ENCODE results near the gene ITPR3.

The ITPR3 gene

GRCh38 chr6:33700391-33701050 lies 79.4 kb downstream of the ITPR3 start:
- peak; percentile 79 for DNase-seq (ENCODE audit: low spot score)

GRCh38 chr6:33702345-33702977 lies 81.3 kb downstream of the ITPR3 start:
- peak; percentile 80 for DNase-seq (ENCODE audit: low spot score)

GRCh38 chr6:33704215-33705066 lies 83.3 kb downstream of the ITPR3 start:
- no peak for DNase-seq (ENCODE audit: low spot score)

- no peak for DNase-seq (ENCODE audit: low spot score)
Observed at GRCh38 chr6:33705268-33705885, 84.3 kb downstream of the ITPR3 start.

GRCh38 chr6:33705955-33706725 lies 85.0 kb downstream of the ITPR3 start:
- no peak for DNase-seq (ENCODE audit: low spot score)

GRCh38 chr6:33707771-33708170 lies 86.6 kb downstream of the ITPR3 start:
- no peak for DNase-seq (ENCODE audit: low spot score)

- DNase-seq (ENCODE audit: low spot score), result no peak
Observed at GRCh38 chr6:33708516-33709204, 87.5 kb downstream of the ITPR3 start.

GRCh38 chr6:33709605-33710295 lies 88.6 kb downstream of the ITPR3 start:
- no peak for DNase-seq (ENCODE audit: low spot score)

- DNase-seq (ENCODE audit: low spot score), result peak; percentile 65
Observed at GRCh38 chr6:33710296-33711121, 89.4 kb downstream of the ITPR3 start.

GRCh38 chr6:33711140-33712129 lies 90.3 kb downstream of the ITPR3 start, which contains the start of gene UQCC2:
TSS of gene UQCC2 (minus strand) at chr6:33711700. CDS start at chr6:33711686, 14 bp downstream.
- peak; percentile 97 for DNase-seq (ENCODE audit: low spot score)

GRCh38 chr6:33712914-33713313 lies 91.8 kb downstream of the ITPR3 start:
- no peak for DNase-seq (ENCODE audit: low spot score)

- DNase-seq (ENCODE audit: low spot score), result no peak
Observed at GRCh38 chr6:33713786-33714185, 92.7 kb downstream of the ITPR3 start.

GRCh38 chr6:33714385-33715040 lies 93.4 kb downstream of the ITPR3 start:
- no peak for DNase-seq (ENCODE audit: low spot score)

GRCh38 chr6:33716379-33716778 lies 95.3 kb downstream of the ITPR3 start:
- DNase-seq (ENCODE audit: low spot score), result no peak

GRCh38 chr6:33716890-33717632 lies 95.9 kb downstream of the ITPR3 start:
- DNase-seq (ENCODE audit: low spot score), result no peak

GRCh38 chr6:33717934-33718455 lies 96.9 kb downstream of the ITPR3 start:
- DNase-seq (ENCODE audit: low spot score), result no peak

- DNase-seq (ENCODE audit: low spot score), result no peak
Observed at GRCh38 chr6:33718713-33719112, 97.6 kb downstream of the ITPR3 start.
